ENCODE data around the gene MED25. TPM values are rescaled to one million over a fixed set of nuclear protein-coding genes. Genes with fewer than 3 reads are reported as not detected.

The MED25 gene
- total and polyA plus RNA-seq, 4 experiments from 2014 or later = 10.7 to 48.8 (median 32.4) TPM

GRCh38 chr19:49875857-49876421, 57.9 kb downstream of the MED25 start:
- Mint-ChIP-seq H3K27ac (no peak overlapping the region), H3K4me1 (peaks cover 14 to 46% (median 21%) of the 10 kb centered on the region in 4 donors), H3K4me3 (no peak overlapping the region), H3K9me3 (peaks cover 0 to 2% (median 0%) of the 10 kb centered on the region in 8 donors), H3K36me3 (peaks cover 10 to 16% of the 10 kb centered on the region in 2 donors), H3K27me3 (no peaks in the 10 kb centered on the region)
- Histone ChIP-seq H3K27me3 (ENCODE audit: insufficient read depth, low read length) (no peaks in the 10 kb centered on the region), H3K9me3 (ENCODE audit: control insufficient read depth in 1 of 2, low read length in 2 of 2) (no peaks in the 10 kb centered on the region), H3K4me1 (ENCODE audit: insufficient read depth, low read length) (peaks cover 31% of the 10 kb centered on the region), H3K4me3 (ENCODE audit: low read length in 2 of 2) (peak overlapping the region; percentile 97 to 98), H3K27ac (ENCODE audit: low read depth, low read length) (peak overlapping the region; percentile 95), H3K36me3 (ENCODE audit: insufficient read depth, low read length) (peaks cover 17% of the 10 kb centered on the region)
- ChIA-PET POLR2A (ENCODE audit: partially characterized antibody) (interaction anchor here (1.0 to 5.4 kb wide), 20 partner anchors 8 to 1543 kb away, joined by 3 to 73 read pairs (median 12); partner anchors contain the start of genes AP2A1, ATF5, BCL2L12 and FUZ), CTCF (ENCODE audit: partially characterized antibody) (interaction anchor here (1.1 to 1.6 kb wide), 2 partner anchors 16 to 158 kb away, joined by 3 read pairs; no protein-coding TSS in a partner anchor)
- intact Hi-C loops (cut with micrococcal nuclease) = loop anchor here (2.0 to 5.0 kb wide), 5 partner anchors 21 to 379 kb away; partner anchors contain the start of genes IL4I1, PRMT1, PRR12 and RPS11
- DNase-seq = peak in 1 of 5 donors; percentile 58

GRCh38 chr19:49876422-49877019, 58.4 kb downstream of the MED25 start:
- H3K4me3 Mint-ChIP-seq = no peak overlapping the region
- Histone ChIP-seq H3K36me3 (ENCODE audit: insufficient read depth, low read length) (peaks cover 22% of the 10 kb centered on the region), H3K27ac (ENCODE audit: low read depth, low read length) (peak overlapping the region; percentile 95), H3K4me1 (ENCODE audit: insufficient read depth, low read length) (peaks cover 29% of the 10 kb centered on the region), H3K9me3 (ENCODE audit: control insufficient read depth in 1 of 2, low read length in 2 of 2) (no peaks in the 10 kb centered on the region), H3K27me3 (ENCODE audit: insufficient read depth, low read length) (no peaks in the 10 kb centered on the region), H3K4me3 (ENCODE audit: low read length in 2 of 2) (peak overlapping the region; percentile 97 to 98)
- peak; percentile 99 for DNase-seq
- H3K36me3 Mint-ChIP-seq = peaks cover 10 to 16% of the 10 kb centered on the region in 2 donors
- CTCF ChIA-PET (ENCODE audit: partially characterized antibody) = interaction anchor here (0.9 to 1.6 kb wide), 3 partner anchors 9 to 159 kb away, joined by 3 to 4 read pairs (median 3); partner anchors contain the start of gene PNKP
- no peak overlapping the region for H3K27ac Mint-ChIP-seq
- POLR2A ChIA-PET (ENCODE audit: partially characterized antibody) = interaction anchor here (0.9 to 5.4 kb wide), 29 partner anchors 9 to 1627 kb away, joined by 3 to 73 read pairs (median 8); partner anchors contain the start of genes AP2A1, ATF5, BCL2L12 and FUZ
- H3K27me3 Mint-ChIP-seq = no peaks in the 10 kb centered on the region
- peaks cover 14 to 46% (median 21%) of the 10 kb centered on the region in 4 donors for H3K4me1 Mint-ChIP-seq
- intact Hi-C loops (cut with micrococcal nuclease) = loop anchor here (1.0 to 5.0 kb wide), 13 partner anchors 7 to 380 kb away; partner anchors contain the start of genes ATF5, FUZ, IL4I1 and NUP62
- H3K9me3 Mint-ChIP-seq = peaks cover 0 to 2% (median 0%) of the 10 kb centered on the region in 8 donors

GRCh38 chr19:49877020-49877878, 59.2 kb downstream of the MED25 start, which contains the start of the genes AKT1S1 and TBC1D17:
Gene AKT1S1 (minus strand): TSS chr19:49877355. CDS start chr19:49873295, 4,060 bp downstream.
Gene TBC1D17 (plus strand): TSS chr19:49877702. CDS start chr19:49877724, 22 bp downstream.
- H3K27ac Mint-ChIP-seq = no peak within 1 kb of the TSS
- peak within 1 kb of the TSS; percentile 95 for H3K27ac ChIP-seq (ENCODE audit: low read depth, low read length)
- peak within 1 kb of the TSS; percentile 97 to 98 for H3K4me3 ChIP-seq (ENCODE audit: low read length in 2 of 2)
- peaks cover 29% of the 10 kb centered on the region for H3K4me1 ChIP-seq (ENCODE audit: insufficient read depth, low read length)
- H3K4me3 Mint-ChIP-seq = no peak within 1 kb of the TSS
- peaks cover 14 to 44% (median 18%) of the 10 kb centered on the region in 4 donors for H3K4me1 Mint-ChIP-seq
- H3K27me3 ChIP-seq (ENCODE audit: insufficient read depth, low read length) = no peaks in the 10 kb centered on the region
- CTCF ChIA-PET (ENCODE audit: partially characterized antibody) = interaction anchor here (0.9 to 1.6 kb wide), 2 partner anchors 9 to 159 kb away, joined by 3 to 4 read pairs; partner anchors contain the start of gene PNKP
- peaks cover 14 to 17% of the 10 kb centered on the region in 2 donors for H3K36me3 Mint-ChIP-seq
- peaks cover 30% of the 10 kb centered on the region for H3K36me3 ChIP-seq (ENCODE audit: insufficient read depth, low read length)
- no peaks in the 10 kb centered on the region for H3K9me3 ChIP-seq (ENCODE audit: control insufficient read depth in 1 of 2, low read length in 2 of 2)
- no peaks in the 10 kb centered on the region for H3K27me3 Mint-ChIP-seq
- intact Hi-C loops (cut with micrococcal nuclease) = loop anchor here (1.0 to 5.0 kb wide), 13 partner anchors 8 to 380 kb away; partner anchors contain the start of genes ATF5, FUZ, IL4I1 and NUP62
- H3K9me3 Mint-ChIP-seq = peaks cover 0 to 1% (median 0%) of the 10 kb centered on the region in 8 donors
- POLR2A ChIA-PET (ENCODE audit: partially characterized antibody) = interaction anchor here (0.6 to 5.4 kb wide), 30 partner anchors 9 to 1627 kb away, joined by 3 to 73 read pairs (median 7); partner anchors contain the start of genes AP2A1, ATF5, BCL2L12 and FUZ
- DNase-seq = peak; percentile 99 to 100 (median 100)

GRCh38 chr19:49877879-49878743, 60.0 kb downstream of the MED25 start:
- H3K36me3 ChIP-seq (ENCODE audit: insufficient read depth, low read length) = peaks cover 38% of the 10 kb centered on the region
- H3K27me3 Mint-ChIP-seq = no peaks in the 10 kb centered on the region
- DNase-seq = peak; percentile 98 to 99 (median 98)
- intact Hi-C loops (cut with micrococcal nuclease) = loop anchor here (1.0 to 5.0 kb wide), 13 partner anchors 9 to 381 kb away; partner anchors contain the start of genes ATF5, FUZ, IL4I1 and NUP62
- peaks cover 14 to 44% (median 18%) of the 10 kb centered on the region in 4 donors for H3K4me1 Mint-ChIP-seq
- H3K27ac Mint-ChIP-seq = no peak overlapping the region
- no peak overlapping the region for H3K4me3 Mint-ChIP-seq
- ChIA-PET CTCF (ENCODE audit: partially characterized antibody) (no interaction called here), POLR2A (ENCODE audit: partially characterized antibody) (interaction anchor here (0.7 to 5.4 kb wide), 23 partner anchors 10 to 1628 kb away, joined by 3 to 73 read pairs (median 10); partner anchors contain the start of genes AP2A1, ATF5, BCL2L12 and FUZ)
- peaks cover 16 to 18% of the 10 kb centered on the region in 2 donors for H3K36me3 Mint-ChIP-seq
- peak overlapping the region; percentile 95 to 97 for H3K4me3 ChIP-seq (ENCODE audit: low read length in 2 of 2)
- H3K27me3 ChIP-seq (ENCODE audit: insufficient read depth, low read length) = no peaks in the 10 kb centered on the region
- H3K9me3 ChIP-seq (ENCODE audit: control insufficient read depth in 1 of 2, low read length in 2 of 2) = no peaks in the 10 kb centered on the region
- peaks cover 29% of the 10 kb centered on the region for H3K4me1 ChIP-seq (ENCODE audit: insufficient read depth, low read length)
- peak overlapping the region; percentile 95 for H3K27ac ChIP-seq (ENCODE audit: low read depth, low read length)
- no peaks in the 10 kb centered on the region for H3K9me3 Mint-ChIP-seq

- H3K27ac Mint-ChIP-seq = peak overlapping the region in 2 of 7 donors; percentile 17 to 83
Observed at GRCh38 chr19:49878744-49879070, 60.6 kb downstream of the MED25 start.

More at GRCh38 chr19:49878744-49879070, 60.6 kb downstream of the MED25 start:
- Histone ChIP-seq H3K4me3 (ENCODE audit: low read length in 2 of 2) (no peak overlapping the region), H3K27me3 (ENCODE audit: insufficient read depth, low read length) (no peaks in the 10 kb centered on the region), H3K36me3 (ENCODE audit: insufficient read depth, low read length) (peaks cover 44% of the 10 kb centered on the region), H3K4me1 (ENCODE audit: insufficient read depth, low read length) (peaks cover 29% of the 10 kb centered on the region), H3K9me3 (ENCODE audit: control insufficient read depth in 1 of 2, low read length in 2 of 2) (no peaks in the 10 kb centered on the region), H3K27ac (ENCODE audit: low read depth, low read length) (peak overlapping the region; percentile 95)
- intact Hi-C loops (cut with micrococcal nuclease) = loop anchor here (5.0 kb wide), 2 partner anchors 161 to 201 kb away; partner anchors contain the start of gene PRMT1
- Mint-ChIP-seq H3K4me1 (peaks cover 14 to 44% (median 18%) of the 10 kb centered on the region in 4 donors), H3K27me3 (no peaks in the 10 kb centered on the region), H3K9me3 (no peaks in the 10 kb centered on the region), H3K4me3 (no peak overlapping the region), H3K36me3 (peaks cover 20 to 24% of the 10 kb centered on the region in 2 donors)
- DNase-seq = no peak
- POLR2A ChIA-PET (ENCODE audit: partially characterized antibody) = interaction anchor here (1.4 to 5.4 kb wide), 6 partner anchors 11 to 66 kb away, joined by 8 to 73 read pairs (median 42); partner anchors contain the start of genes ATF5, FUZ, NUP62 and PNKP
- CTCF ChIA-PET (ENCODE audit: partially characterized antibody) = no interaction called here

All from CD4-positive, alpha-beta memory T cell (primary cell).